WTC11 (cell line): ENCODE data around the gene COA8. TPM values are rescaled to one million over a fixed set of nuclear protein-coding genes. Genes with fewer than 3 reads are reported as not detected.

ENCODE experiments used
- ATAC-seq: fragments of 200-7000 bp; cut with Tn5 transposase; 2 replicates; pipeline ENCODE4 v1.10.0; 2021; ENCODE audit warnings: mild to moderate bottlenecking, moderate library complexity
- CTCF ChIA-PET: fragments of 300-600 bp; sonication (Branson Sonifier 250); formaldehyde crosslinking; loops from one replicate; lab custom pipeline; 2021; ENCODE audit warnings: antibody characterized with exemption; lab: Charles Lee
- POLR2A ChIA-PET: fragments of 350-600 bp; sonication (Branson Sonifier 250); formaldehyde crosslinking; loops from one replicate; lab custom pipeline; 2021; ENCODE audit warnings: antibody characterized with exemption; lab: Charles Lee
- DNase-seq: peaks from one replicate; pipeline ENCODE4 v3.0.0; 2021; ENCODE audit warnings: low spot score
- H3K27ac Mint-ChIP-seq: 2 replicates; pipeline ENCODE4 v1.8.0; 2021; ENCODE audit warnings: mixed read lengths
- H3K27me3 Mint-ChIP-seq: 2 replicates; pipeline ENCODE4 v1.8.0; 2021; ENCODE audit warnings: low read depth, mild to moderate bottlenecking, moderate library complexity, mixed read lengths
- H3K36me3 Mint-ChIP-seq: 2 replicates; pipeline ENCODE4 v1.8.0; 2021; ENCODE audit warnings: mixed read lengths
- H3K4me1 Mint-ChIP-seq: 2 replicates; pipeline ENCODE4 v1.8.0; 2022; ENCODE audit warnings: mixed read lengths
- H3K4me3 Mint-ChIP-seq: 2 replicates; pipeline ENCODE4 v1.8.0; 2021; ENCODE audit warnings: mild to moderate bottlenecking, moderate library complexity, mixed read lengths
- H3K9me3 Mint-ChIP-seq: 2 replicates; pipeline ENCODE4 v1.8.0; 2021; ENCODE audit warnings: mixed read lengths
- ARID4B ChIP-seq: sonication (generic); formaldehyde crosslinking; IDR thresholded peaks from 2 replicates; pipeline ENCODE4 v1.8.0; 2023; ENCODE audit warnings: missing genetic modification reagents, mild to moderate bottlenecking, borderline replicate concordance
- ATF1 ChIP-seq: sonication (generic); formaldehyde crosslinking; IDR thresholded peaks from 2 replicates; pipeline ENCODE4 v1.8.1; 2023; ENCODE audit warnings: mild to moderate bottlenecking, moderate library complexity, missing genetic modification reagents
- ATF2 ChIP-seq: sonication (generic); formaldehyde crosslinking; IDR thresholded peaks from 2 replicates; pipeline ENCODE4 v1.8.1; 2022; ENCODE audit warnings: low read depth, missing genetic modification reagents, borderline replicate concordance
- CBFB ChIP-seq: sonication (generic); formaldehyde crosslinking; IDR thresholded peaks from 2 replicates; pipeline ENCODE4 v1.8.1; 2022; ENCODE audit warnings: mild to moderate bottlenecking, low read depth, missing genetic modification reagents
- CREB1 ChIP-seq: sonication (generic); formaldehyde crosslinking; IDR thresholded peaks from 2 replicates; pipeline ENCODE4 v1.8.0; 2023; ENCODE audit warnings: mild to moderate bottlenecking, missing genetic modification reagents
- CTCF ChIP-seq: fragments of 200-600 bp; IDR thresholded peaks from 2 replicates; pipeline ENCODE4 v1.8.0; 2022; ENCODE audit warnings: antibody characterized with exemption
- EMX1 ChIP-seq: fragments of 250-450 bp; sonication (Bioruptor Pico); IDR thresholded peaks from 2 replicates; pipeline ENCODE4 v1.8.0; 2021; ENCODE audit warnings: mild to moderate bottlenecking
- ESRRA ChIP-seq: sonication (generic); formaldehyde crosslinking; IDR thresholded peaks from 2 replicates; pipeline ENCODE4 v1.8.1; 2022; ENCODE audit warnings: mild to moderate bottlenecking, missing genetic modification reagents, borderline replicate concordance
- FOXJ3 ChIP-seq: sonication (generic); formaldehyde crosslinking; IDR thresholded peaks from 2 replicates; pipeline ENCODE4 v1.9.0; 2021; ENCODE audit warnings: missing genetic modification reagents, mild to moderate bottlenecking, borderline replicate concordance
- FOXK1 ChIP-seq: sonication (generic); formaldehyde crosslinking; IDR thresholded peaks from 2 replicates; pipeline ENCODE4 v1.8.0; 2022; ENCODE audit warnings: mild to moderate bottlenecking, moderate library complexity, missing genetic modification reagents
- IRF2 ChIP-seq: sonication (generic); formaldehyde crosslinking; IDR thresholded peaks from 2 replicates; pipeline ENCODE4 v1.8.0; 2022; ENCODE audit warnings: low read depth, missing genetic modification reagents, borderline replicate concordance
- KAT7 ChIP-seq: sonication (generic); formaldehyde crosslinking; IDR thresholded peaks from 2 replicates; pipeline ENCODE4 v1.8.1; 2023; ENCODE audit warnings: missing genetic modification reagents, mild to moderate bottlenecking, borderline replicate concordance
- MAX ChIP-seq: sonication (generic); formaldehyde crosslinking; IDR thresholded peaks from 2 replicates; pipeline ENCODE4 v1.8.0; 2022; ENCODE audit warnings: mild to moderate bottlenecking, missing genetic modification reagents
- NFE2L1 ChIP-seq: sonication (generic); formaldehyde crosslinking; IDR thresholded peaks from 2 replicates; pipeline ENCODE4 v1.8.1; 2023; ENCODE audit warnings: missing genetic modification reagents
- OVOL2 ChIP-seq: fragments of 250-450 bp; sonication (Bioruptor Pico); IDR thresholded peaks from 2 replicates; pipeline ENCODE4 v1.9.0; 2021; ENCODE audit warnings: mild to moderate bottlenecking, borderline replicate concordance
- SMAD3 ChIP-seq: sonication (generic); formaldehyde crosslinking; IDR thresholded peaks from 2 replicates; pipeline ENCODE4 v1.8.0; 2022; ENCODE audit warnings: missing genetic modification reagents, mild to moderate bottlenecking, borderline replicate concordance
- SP1 ChIP-seq: sonication (generic); formaldehyde crosslinking; conservative IDR thresholded peaks from 2 replicates; pipeline ENCODE4 v1.8.1; 2022; ENCODE audit warnings: missing genetic modification reagents
- STAT6 ChIP-seq: sonication (generic); formaldehyde crosslinking; conservative IDR thresholded peaks from 2 replicates; pipeline ENCODE4 v1.8.1; 2023; ENCODE audit warnings: mild to moderate bottlenecking, low read depth, missing genetic modification reagents, moderate library complexity
- ZBTB21 ChIP-seq: sonication (generic); formaldehyde crosslinking; IDR thresholded peaks from 2 replicates; pipeline ENCODE4 v1.8.1; 2023; ENCODE audit warnings: mild to moderate bottlenecking, missing genetic modification reagents, borderline replicate concordance
- ZNF219 ChIP-seq: sonication (generic); formaldehyde crosslinking; IDR thresholded peaks from 2 replicates; pipeline ENCODE4 v1.8.0; 2023; ENCODE audit warnings: missing genetic modification reagents, mild to moderate bottlenecking, borderline replicate concordance
- total RNA-seq: library from RNA; stranded (reverse); gene quantifications from 3 replicates; pipeline ENCODE4 v1.2.3, GENCODE V29; 2021

COA8 gene
- total RNA-seq, 1 experiment from 2014 or later: 36.4 TPM

GRCh38 chr14:103627073-103628025 is 64.6 kb downstream of the COA8 start (continued):
- TF ChIP-seq STAT6 (CRISPR knock-in tag) (no peak), OVOL2 (no peak), CTCF (no peak), EMX1 (CRISPR knock-in tag) (no peak)

GRCh38 chr14:103628221-103628683 is 65.5 kb downstream of the COA8 start:
- POLR2A ChIA-PET: interaction anchor here (1.0 kb wide), 1 partner anchor 67 kb away, joined by 3 read pairs; no protein-coding TSS in a partner anchor
- H3K4me1 Mint-ChIP-seq: peaks cover 21% of the 10 kb centered on the region

GRCh38 chr14:103628684-103629502 is 66.1 kb downstream of the COA8 start, which contains the start of gene KLC1:
TSS of gene KLC1 (plus strand) at chr14:103629211. CDS start at chr14:103654565, 25,354 bp downstream.
- no peaks in the 10 kb centered on the region for H3K27me3 Mint-ChIP-seq
- peaks cover 25% of the 10 kb centered on the region for H3K4me1 Mint-ChIP-seq
- DNase-seq (peak; percentile 77), ATAC-seq (peak; percentile 49)
- POLR2A ChIA-PET: interaction anchor here (1.0 kb wide), 1 partner anchor 68 kb away, joined by 3 read pairs; no protein-coding TSS in a partner anchor
- no peaks in the 10 kb centered on the region for H3K36me3 Mint-ChIP-seq
- peak within 1 kb of the TSS; percentile 91 for H3K4me3 Mint-ChIP-seq
- H3K9me3 Mint-ChIP-seq: no peaks in the 10 kb centered on the region
- H3K27ac Mint-ChIP-seq: peak within 1 kb of the TSS; percentile 86; the same call in 1 of the 2 replicates
- CTCF ChIA-PET: interaction anchor here (1.2 to 1.5 kb wide), 2 partner anchors 10 to 67 kb away, joined by 3 to 4 read pairs; no protein-coding TSS in a partner anchor
- TF ChIP-seq MAX (CRISPR knock-in tag): peak; percentile 53; the same call in 1 of the 2 replicates
- TF ChIP-seq CREB1 (CRISPR knock-in tag): 0 out of 2 replicates have a peak, but pooled peaks have one; percentile 19
- TF ChIP-seq ARID4B (CRISPR knock-in tag): peak; percentile 8; the same call in 1 of the 2 replicates
- no peak for TF ChIP-seq ZNF219 (CRISPR knock-in tag)
- TF ChIP-seq IRF2 (CRISPR knock-in tag): no peak

More at GRCh38 chr14:103628221-103628683, 65.5 kb downstream of the COA8 start:
- H3K27me3 Mint-ChIP-seq: no peaks in the 10 kb centered on the region
- peak overlapping the region; percentile 85; the same call in 1 of the 2 replicates for H3K27ac Mint-ChIP-seq
- CTCF ChIA-PET: interaction anchor here (1.2 to 1.5 kb wide), 2 partner anchors 9 to 67 kb away, joined by 3 to 4 read pairs; no protein-coding TSS in a partner anchor
- no peaks in the 10 kb centered on the region for H3K9me3 Mint-ChIP-seq
- no peaks in the 10 kb centered on the region for H3K36me3 Mint-ChIP-seq
- TF ChIP-seq SMAD3 (CRISPR knock-in tag) (no peak), ESRRA (peak; percentile 74; the same call in 1 of the 2 replicates), SP1 (CRISPR knock-in tag) (0 out of 2 replicates have a peak, but pooled peaks have one; percentile 31), NFE2L1 (CRISPR knock-in tag) (peak; percentile 42; the same call in 1 of the 2 replicates), ATF1 (CRISPR knock-in tag) (peak; percentile 35; the same call in 1 of the 2 replicates), ZBTB21 (no peak), MAX (CRISPR knock-in tag) (peak; percentile 80), FOXK1 (CRISPR knock-in tag) (no peak), FOXJ3 (no peak), KAT7 (CRISPR knock-in tag) (peak; percentile 63; the same call in 1 of the 2 replicates), ATF2 (CRISPR knock-in tag) (no peak), CBFB (CRISPR knock-in tag) (0 out of 2 replicates have a peak, but pooled peaks have one; percentile 27)
- peak; percentile 54 for ATAC-seq
- peak; percentile 68 for DNase-seq
- peak overlapping the region; percentile 74 for H3K4me3 Mint-ChIP-seq
